Esophagus (tissue), 2 donors: ENCODE results near the gene APC. TPM values are rescaled to one million over a fixed set of nuclear protein-coding genes. Genes with fewer than 3 reads are reported as not detected.
"Not testable (repeated sequence)": the region's sequence is repeated elsewhere in the genome, so short reads cannot be mapped to it uniquely, and the experiment has no call there.

ENCODE experiments used
- H3K27ac ChIP-seq, 2 donors: one replicate each; pipeline ENCODE4 v1.5.1; 2013; ENCODE audit warnings: low read depth in 2 of 2, mild to moderate bottlenecking in 2 of 2, inconsistent platforms in 1 of 2, low read length in 1 of 2, moderate library complexity in 1 of 2
- H3K27me3 ChIP-seq, 2 donors: one replicate each; pipeline ENCODE4 v1.6.1; 2013; ENCODE audit warnings: low read length in 2 of 2, control low read depth in 1 of 2, mild to moderate bottlenecking in 1 of 2; ENCODE audit not compliant: insufficient read depth in 2 of 2, control insufficient read depth in 1 of 2
- H3K36me3 ChIP-seq, 2 donors: one replicate each; pipeline ENCODE4 v1.6.1; 2013; ENCODE audit warnings: low read length in 1 of 2; ENCODE audit not compliant: control insufficient read depth in 2 of 2, insufficient read depth in 2 of 2
- H3K4me1 ChIP-seq, 2 donors: one replicate each; pipeline ENCODE4 v1.6.1; 2013; ENCODE audit warnings: low read length in 1 of 2; ENCODE audit not compliant: control insufficient read depth in 2 of 2, insufficient read depth in 2 of 2
- H3K4me3 ChIP-seq, 2 donors: one replicate each; pipeline ENCODE4 v1.5.1; 2013; ENCODE audit warnings: low read length in 2 of 2, mild to moderate bottlenecking in 2 of 2, low read depth in 1 of 2, moderate library complexity in 1 of 2
- H3K9me3 ChIP-seq, 2 donors: one replicate each; pipeline ENCODE4 v1.6.1; 2013; ENCODE audit warnings: mild to moderate bottlenecking in 2 of 2, low read depth in 1 of 2, low read length in 1 of 2, moderate library complexity in 1 of 2; ENCODE audit not compliant: control insufficient read depth in 2 of 2, insufficient read depth in 1 of 2
- WGBS, 2 donors: extraction: QIAGEN DNeasy Blood & Tissue Kit; methylation state at CpG; one replicate each; pipeline ENCODE4 v1.1.7; 2013; 5-methylcytosine and 5-hydroxymethylcytosine counted together
- polyA plus RNA-seq, 2 donors: library from polyadenylated mRNA; stranded (reverse); fragments of 200-250 nt; gene quantifications; one replicate each; pipeline ENCODE4 v1.2.3, GENCODE V29; 2013
- donor health status: healthy with polysubstance abuse.
- donor health status: Bipolar disorder and iron deficiency.

Gene APC
- polyA plus RNA-seq, 2 donors, result 4.8 to 5.8 TPM

DNA sequence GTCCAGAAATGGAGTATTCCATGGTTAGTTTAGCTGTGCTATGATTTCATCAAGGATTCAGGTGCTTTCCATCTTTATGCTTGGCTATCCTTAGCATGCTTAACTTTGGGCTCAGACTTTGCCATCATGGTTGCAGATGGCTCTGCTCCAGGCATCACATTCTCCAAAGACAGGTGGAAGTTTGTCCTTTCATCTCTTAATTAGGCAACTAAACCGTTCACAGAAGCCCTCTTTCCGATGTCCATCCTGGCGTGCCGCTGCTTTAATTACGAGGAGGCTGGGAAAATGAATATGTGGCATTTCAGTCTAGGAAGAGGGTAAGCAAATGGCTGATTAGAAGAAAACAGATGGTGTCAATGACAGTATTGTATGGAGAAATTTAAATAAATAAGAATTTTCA is 24.5 kb upstream of the APC start:
- Histone ChIP-seq H3K36me3 (no peaks in the 10 kb centered on the region), H3K4me1 (peaks cover 0 to 4% of the 10 kb centered on the region in 2 donors), H3K27me3 (no peaks in the 10 kb centered on the region), H3K27ac (no peak overlapping the region), H3K9me3 (no peaks in the 10 kb centered on the region), H3K4me3 (no peak overlapping the region)
- 93 to 97% methylated on average over 5 of the region's 5 CpGs for WGBS, 2 donors

DNA sequence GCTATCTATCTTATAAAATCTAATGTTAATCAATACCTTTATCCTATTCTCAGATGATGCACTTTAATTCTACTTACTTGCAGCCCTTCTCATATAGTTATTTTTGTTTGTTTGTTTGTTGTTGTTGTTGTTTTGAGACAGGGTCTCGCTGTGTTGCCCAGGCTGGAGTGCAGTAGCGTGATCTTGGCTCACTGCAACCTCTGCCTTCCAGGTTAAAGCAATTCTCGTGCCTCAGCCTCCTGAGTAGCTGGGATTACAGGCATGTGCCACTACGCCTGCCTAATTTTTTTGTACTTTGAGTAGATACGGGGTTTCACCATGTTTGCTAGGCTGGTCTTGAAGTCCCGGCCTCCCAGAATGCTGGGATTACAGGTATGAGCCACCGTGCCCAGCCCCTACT is 20.8 kb upstream of the APC start:
- H3K27ac ChIP-seq, H3K9me3 ChIP-seq, H3K4me1 ChIP-seq: not testable (repeated sequence)

GRCh38 chr5:112717506-112718082 is 20.1 kb upstream of the APC start:
- H3K4me1 ChIP-seq, result peaks cover 0 to under 1% of the 10 kb centered on the region in 2 donors
- H3K4me3 ChIP-seq, result no peak overlapping the region
- no peaks in the 10 kb centered on the region for H3K9me3 ChIP-seq
- 87 to 96% methylated on average over 1 of the region's 1 CpG for WGBS, 2 donors
- no peaks in the 10 kb centered on the region for H3K36me3 ChIP-seq
- H3K27me3 ChIP-seq, result no peaks in the 10 kb centered on the region
- no peak overlapping the region for H3K27ac ChIP-seq

More for the DNA sequence above, 20.8 kb upstream of the APC start:
- 95 to 96% methylated on average over 7 of the region's 7 CpGs for WGBS, 2 donors
- H3K36me3 ChIP-seq, H3K4me3 ChIP-seq, H3K27me3 ChIP-seq: not testable (repeated sequence)

GRCh38 chr5:112718344-112718743 is 19.3 kb upstream of the APC start:
- WGBS, 2 donors, result 92 to 95% methylated on average over 2 of the region's 2 CpGs
- Histone ChIP-seq H3K9me3 (no peaks in the 10 kb centered on the region), H3K27ac (no peak overlapping the region), H3K36me3 (no peaks in the 10 kb centered on the region), H3K27me3 (no peaks in the 10 kb centered on the region), H3K4me3 (no peak overlapping the region), H3K4me1 (peaks cover 0 to 3% of the 10 kb centered on the region in 2 donors)

- no peaks in the 10 kb centered on the region for H3K36me3 ChIP-seq
- no peak overlapping the region for H3K4me3 ChIP-seq
- H3K9me3 ChIP-seq, result no peaks in the 10 kb centered on the region
- no peaks in the 10 kb centered on the region for H3K27me3 ChIP-seq
- WGBS, 2 donors, result 71 to 76% methylated on average over 2 of the region's 2 CpGs
- no peak overlapping the region for H3K27ac ChIP-seq
- peaks cover 0 to 3% of the 10 kb centered on the region in 2 donors for H3K4me1 ChIP-seq
These were observed 17.1 kb upstream of the APC start for GRCh38 chr5:112720576-112720975.

- Histone ChIP-seq H3K27me3 (no peaks in the 10 kb centered on the region), H3K9me3 (no peaks in the 10 kb centered on the region), H3K27ac (no peak overlapping the region), H3K4me3 (no peak overlapping the region), H3K36me3 (no peaks in the 10 kb centered on the region), H3K4me1 (peaks cover 0 to 3% of the 10 kb centered on the region in 2 donors)
- 68 to 70% methylated on average over 4 of the region's 4 CpGs for WGBS, 2 donors
These were observed 12.8 kb upstream of the APC start for GRCh38 chr5:112724901-112725300.

DNA sequence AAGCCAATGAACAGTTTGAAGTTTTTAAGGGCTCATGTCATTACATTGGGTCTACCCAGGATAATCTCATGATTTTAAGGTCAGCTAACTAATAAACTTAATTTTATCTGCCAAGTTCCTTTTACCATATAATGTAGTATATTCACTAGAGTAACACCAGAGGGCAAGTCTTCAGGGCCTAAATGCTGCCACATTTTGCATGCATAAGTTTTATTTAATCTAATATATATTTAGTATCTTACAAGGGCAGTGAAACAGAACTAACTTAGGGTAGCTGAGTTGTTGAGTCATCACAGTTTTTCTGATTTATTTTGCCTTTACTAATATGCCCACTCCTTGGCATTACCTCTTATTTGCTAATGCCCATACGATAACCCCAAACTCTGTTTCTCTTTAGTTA is 8.1 kb upstream of the APC start:
- H3K9me3 ChIP-seq, result no peaks in the 10 kb centered on the region
- H3K4me3 ChIP-seq, result no peak overlapping the region
- WGBS, 2 donors, result 90 to 95% methylated on average over 1 of the region's 1 CpG
- H3K4me1 ChIP-seq, result no peaks in the 10 kb centered on the region
- no peaks in the 10 kb centered on the region for H3K36me3 ChIP-seq
- no peak overlapping the region for H3K27ac ChIP-seq
- no peaks in the 10 kb centered on the region for H3K27me3 ChIP-seq

GRCh38 chr5:112732131-112732530 is 5.6 kb upstream of the APC start:
- WGBS, 2 donors, result 92 to 95% methylated on average over 5 of the region's 5 CpGs
- Histone ChIP-seq H3K27me3 (no peaks in the 10 kb centered on the region), H3K9me3 (no peaks in the 10 kb centered on the region), H3K27ac (no peak overlapping the region), H3K36me3 (no peaks in the 10 kb centered on the region), H3K4me1 (no peaks in the 10 kb centered on the region), H3K4me3 (no peak overlapping the region)

DNA sequence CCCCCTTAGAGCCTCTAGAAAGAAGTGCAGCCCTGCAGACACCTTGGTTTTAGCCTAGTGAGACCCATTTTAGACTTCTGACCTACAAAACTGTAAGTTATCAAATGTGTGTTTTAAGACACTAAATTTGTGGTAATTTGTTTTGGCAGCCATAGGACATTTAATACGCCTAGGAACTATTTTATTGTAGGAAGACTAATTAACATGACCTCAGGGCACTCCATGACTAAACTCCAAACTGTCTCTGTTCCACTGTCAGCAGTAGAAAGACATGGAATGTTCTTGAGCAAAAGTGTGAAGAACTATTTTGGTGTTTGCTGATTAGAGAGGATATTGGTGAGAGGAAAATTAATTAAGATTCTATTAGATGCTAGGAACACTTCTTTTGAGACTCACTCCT is 4.1 kb upstream of the APC start:
- no peaks in the 10 kb centered on the region for H3K27me3 ChIP-seq
- peaks cover 0 to 7% of the 10 kb centered on the region in 2 donors for H3K4me1 ChIP-seq
- no peak overlapping the region for H3K4me3 ChIP-seq
- H3K9me3 ChIP-seq, result no peaks in the 10 kb centered on the region
- no peaks in the 10 kb centered on the region for H3K36me3 ChIP-seq
- WGBS, 2 donors, result 69 to 76% methylated on average over 1 of the region's 1 CpG
- H3K27ac ChIP-seq, result no peak overlapping the region

DNA sequence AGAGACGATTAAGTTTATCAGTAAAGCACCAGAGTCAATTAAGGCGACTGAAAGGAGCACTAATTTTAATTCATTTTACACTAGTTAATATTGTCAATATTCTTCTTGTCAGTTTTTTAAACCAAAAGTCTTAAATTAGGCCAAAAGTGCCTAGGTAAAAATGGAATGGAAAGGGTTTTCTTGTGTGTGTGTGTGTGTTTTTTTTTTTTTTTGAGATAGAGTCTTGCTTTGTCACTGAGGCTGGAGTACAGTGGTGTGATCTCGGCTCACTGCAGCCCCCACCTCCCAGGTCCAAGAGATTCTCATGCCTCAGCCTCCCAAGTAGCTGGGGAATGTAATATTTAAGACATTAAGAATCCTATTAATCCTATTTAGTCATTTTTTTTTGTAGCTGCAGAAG is 3.1 kb upstream of the APC start:
- WGBS, 2 donors, result 94 to 97% methylated on average over 3 of the region's 3 CpGs
- Histone ChIP-seq H3K27me3 (no peaks in the 10 kb centered on the region), H3K27ac (no peak overlapping the region), H3K9me3 (no peaks in the 10 kb centered on the region), H3K4me3 (no peak overlapping the region), H3K4me1 (peaks cover 0 to 7% of the 10 kb centered on the region in 2 donors), H3K36me3 (no peaks in the 10 kb centered on the region)
